T47D (cell line): ENCODE results near the gene MFSD2A.

ENCODE experiments used
- DNase-seq, 2 experiments: peaks; one replicate each; pipeline versions ENCODE4 v3.0.0 to v3.0.0-alpha.2; 2011 to 2012; ENCODE audit warnings: low read depth in 1 of 2, low spot score in 1 of 2
- JUND ChIP-seq: IDR thresholded peaks from 2 replicates; pipeline ENCODE4 v1.6.1; 2012; ENCODE audit warnings: low read depth
- in situ Hi-C: cut with HindIII; loops from 2 replicates; pipeline ENCODE4 v1.10.0; 2016; ENCODE audit warnings: low sequenced_read_pairs, low pct_unique_long_range_greater_than_20kb

The MFSD2A gene

DNA sequence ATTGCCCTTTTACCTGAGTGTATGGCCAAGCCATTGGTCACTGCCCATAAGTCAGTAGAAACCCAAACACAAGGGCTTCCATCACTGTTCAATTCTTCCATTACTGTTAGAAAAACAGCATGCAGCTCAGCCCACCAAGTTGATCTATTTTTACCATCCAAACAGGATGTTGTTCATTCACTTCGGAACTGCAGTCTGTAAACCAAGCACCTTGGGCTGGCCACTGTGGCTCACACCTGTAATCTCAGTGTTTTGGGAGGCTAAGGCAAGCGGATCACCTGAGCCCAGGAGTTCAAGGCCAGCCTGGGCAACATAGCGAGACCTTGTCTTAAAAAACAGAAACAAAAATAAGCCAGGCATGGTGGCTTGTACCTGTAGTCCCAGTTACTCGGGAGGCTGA is 8.7 kb upstream of the MFSD2A start:
- in situ Hi-C loops = no loop called here
- no peak for DNase-seq

DNA sequence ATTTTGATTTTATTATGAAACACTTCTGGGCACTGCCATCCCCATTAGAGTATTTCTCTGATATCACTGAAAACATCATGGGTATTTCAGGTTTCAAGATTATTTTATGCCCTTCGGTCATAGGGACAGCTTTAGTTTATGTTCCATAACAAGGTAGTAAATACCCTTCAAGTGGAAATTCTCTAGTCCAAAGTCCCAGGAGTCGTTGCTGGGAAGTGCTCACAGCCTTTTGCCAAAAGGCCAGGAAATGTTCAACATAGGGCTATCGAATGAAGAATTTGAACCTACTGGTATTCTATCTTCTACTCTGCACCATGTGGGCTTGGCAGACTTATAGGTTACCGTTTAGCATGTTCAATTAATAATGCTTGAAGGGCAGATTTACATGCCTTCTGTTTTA is 7.7 kb upstream of the MFSD2A start:
- DNase-seq = no peak

More for the DNA sequence above, 8.7 kb upstream of the MFSD2A start:
- TF ChIP-seq JUND = no peak

DNA sequence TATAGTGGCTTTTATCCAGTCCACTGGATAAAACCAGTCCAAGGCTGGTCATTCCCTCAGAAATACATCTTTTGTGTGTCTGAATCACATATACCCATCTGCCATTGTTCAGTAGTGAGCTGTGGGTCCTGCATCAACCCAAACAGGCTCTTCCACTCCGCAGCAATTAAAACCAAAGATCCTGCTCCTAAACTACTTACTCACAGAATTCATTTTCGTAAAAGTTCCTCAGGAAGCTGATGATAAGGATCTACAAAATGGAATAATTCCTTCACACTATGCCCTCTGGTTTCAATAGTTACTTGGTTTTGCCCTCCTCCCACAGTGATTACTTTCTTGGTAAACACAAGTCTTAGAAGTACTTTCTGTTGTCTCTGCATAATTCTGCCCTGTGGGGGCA is 5.1 kb upstream of the MFSD2A start:
- TF ChIP-seq JUND = no peak
- in situ Hi-C loops = no loop called here
- peak in 1 of 2 experiments; percentile 10 for DNase-seq

More for the DNA sequence above, 7.7 kb upstream of the MFSD2A start:
- no peak for TF ChIP-seq JUND
- in situ Hi-C loops = no loop called here

DNA sequence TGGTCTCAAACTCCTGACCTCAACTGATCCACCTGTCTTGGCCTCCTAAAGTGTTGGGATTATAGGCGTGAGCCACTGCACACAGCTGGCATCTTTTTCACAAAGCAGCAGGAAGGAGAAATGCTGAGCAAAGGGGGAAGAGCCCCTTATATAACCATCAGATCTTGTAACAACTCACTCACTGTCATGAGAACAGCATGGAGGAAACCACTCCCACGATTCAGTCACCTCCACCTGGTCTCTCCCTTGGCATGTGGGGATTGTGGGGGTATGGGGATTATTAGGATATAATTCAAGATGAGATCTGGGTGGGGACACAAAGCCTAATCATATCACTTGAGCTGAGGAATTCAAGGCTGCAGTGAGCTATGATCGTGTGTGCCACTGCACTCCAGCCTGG is 3.0 kb upstream of the MFSD2A start:
- in situ Hi-C loops = no loop called here
- DNase-seq = no peak

DNA sequence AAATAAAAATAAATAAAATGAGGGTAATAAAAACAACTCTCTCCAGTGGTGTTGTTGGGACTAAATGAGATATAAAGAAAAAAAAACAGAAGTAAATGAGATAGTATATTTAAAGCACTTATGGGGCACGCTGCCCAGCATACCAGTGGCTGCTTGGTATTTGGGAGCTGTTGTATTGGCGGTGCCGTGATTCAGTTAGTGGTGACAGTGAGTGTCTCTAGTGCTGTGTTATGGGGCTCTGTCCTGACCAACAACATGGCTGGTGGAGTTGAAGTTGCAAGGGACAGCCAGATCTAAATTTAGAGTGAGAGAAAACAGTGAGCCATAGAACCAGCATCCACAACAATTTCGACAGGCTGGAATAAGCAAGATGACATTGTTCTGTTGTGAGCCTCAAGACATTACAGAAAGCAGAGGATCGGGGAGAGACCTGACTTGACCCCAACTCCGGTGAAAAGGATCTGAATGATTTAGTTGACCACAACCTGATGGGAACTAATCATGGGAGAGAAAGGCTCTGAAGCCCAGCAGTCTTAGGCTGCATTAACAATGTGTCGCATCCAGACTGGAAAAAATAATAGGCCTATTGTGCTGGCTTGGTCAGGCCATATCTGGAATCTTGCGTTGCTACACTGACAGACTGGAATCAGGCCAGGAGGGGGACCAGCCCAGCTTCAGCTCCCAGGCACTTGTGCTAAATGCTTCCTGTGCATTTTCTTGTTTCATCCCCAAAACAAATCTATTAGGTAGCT is 2.4 kb upstream of the MFSD2A start:
- in situ Hi-C loops = no loop called here
- DNase-seq = no peak
- no peak for TF ChIP-seq JUND

More for the DNA sequence above, 3.0 kb upstream of the MFSD2A start:
- no peak for TF ChIP-seq JUND

DNA sequence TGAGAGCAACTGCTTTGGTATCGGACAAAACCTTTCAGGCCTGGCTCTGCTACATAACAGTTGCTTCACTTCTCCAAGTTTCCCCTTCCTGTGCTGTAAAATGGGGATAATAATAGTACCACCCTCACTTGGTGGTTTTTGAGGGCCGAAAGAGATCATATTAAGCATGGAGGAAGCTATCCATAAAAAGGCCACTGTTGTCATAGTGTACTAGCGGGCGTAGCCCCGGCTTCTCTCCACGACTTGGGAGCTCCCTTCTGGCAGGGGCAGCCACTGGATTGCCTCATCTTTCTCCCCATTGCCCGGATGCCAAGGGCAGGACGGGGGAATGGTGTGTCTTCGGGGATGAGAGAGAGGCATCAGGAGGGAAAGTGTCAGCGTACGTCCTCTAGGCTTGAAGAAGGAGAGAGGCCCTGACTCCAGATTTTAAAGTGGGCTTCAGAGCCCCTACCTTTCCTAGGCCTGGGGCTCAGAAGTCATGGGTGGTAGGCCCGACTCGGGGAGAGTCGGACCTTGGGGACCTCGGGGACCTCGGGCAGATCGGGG is 548 bp upstream of the MFSD2A start:
- TF ChIP-seq JUND = no peak
- no peak for DNase-seq
- in situ Hi-C loops = no loop called here

DNA sequence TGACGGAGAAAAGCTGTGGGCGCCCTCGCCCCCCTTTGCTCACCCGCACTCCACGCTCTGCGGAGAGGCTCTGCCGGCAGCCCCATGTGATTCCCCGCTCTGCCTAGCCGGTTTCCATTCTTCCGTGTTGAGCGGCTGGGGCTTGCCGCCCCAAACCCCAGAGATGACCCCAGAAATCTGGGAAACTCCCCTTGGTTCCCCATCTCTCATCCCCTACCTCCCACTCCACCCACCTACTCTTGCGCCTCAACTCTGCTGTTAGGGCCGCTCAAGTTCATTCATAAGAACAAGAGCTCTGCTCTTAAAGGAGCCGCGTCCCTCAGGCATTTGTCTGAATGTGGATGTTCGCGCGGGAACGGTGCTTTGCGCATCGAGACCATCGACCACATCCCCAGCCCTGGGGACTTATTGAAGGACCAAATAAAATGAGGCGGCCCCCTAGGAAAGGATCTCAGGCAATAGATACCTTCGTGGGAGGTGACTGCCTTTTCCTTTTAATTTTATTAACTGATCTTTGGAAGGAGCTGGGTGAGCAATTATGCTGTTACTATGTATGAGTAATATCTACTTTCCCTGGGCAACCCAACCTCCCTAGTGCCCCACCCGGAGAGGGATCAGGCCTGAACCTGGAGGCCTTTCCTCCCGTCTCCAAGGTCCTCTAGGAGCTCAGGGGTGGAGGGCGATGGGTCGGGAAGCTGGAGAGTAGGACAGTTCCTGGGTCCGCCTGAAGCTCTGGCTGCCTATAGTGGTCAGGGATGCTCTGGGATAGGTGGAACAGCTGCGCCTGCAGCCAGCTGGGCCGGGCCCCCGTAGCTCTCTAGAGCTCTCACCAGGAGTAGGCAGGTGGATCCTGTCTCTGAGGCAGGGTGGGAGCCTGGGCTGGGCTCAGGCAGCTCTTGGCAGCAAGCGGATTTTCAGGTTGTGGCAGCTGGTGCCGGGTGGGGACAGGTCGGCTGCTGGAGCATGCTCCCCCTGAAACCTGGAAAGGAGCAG is 898 bp downstream of the MFSD2A start:
- DNase-seq = peak; percentile 17 to 42
- in situ Hi-C loops = no loop called here
- no peak for TF ChIP-seq JUND

DNA sequence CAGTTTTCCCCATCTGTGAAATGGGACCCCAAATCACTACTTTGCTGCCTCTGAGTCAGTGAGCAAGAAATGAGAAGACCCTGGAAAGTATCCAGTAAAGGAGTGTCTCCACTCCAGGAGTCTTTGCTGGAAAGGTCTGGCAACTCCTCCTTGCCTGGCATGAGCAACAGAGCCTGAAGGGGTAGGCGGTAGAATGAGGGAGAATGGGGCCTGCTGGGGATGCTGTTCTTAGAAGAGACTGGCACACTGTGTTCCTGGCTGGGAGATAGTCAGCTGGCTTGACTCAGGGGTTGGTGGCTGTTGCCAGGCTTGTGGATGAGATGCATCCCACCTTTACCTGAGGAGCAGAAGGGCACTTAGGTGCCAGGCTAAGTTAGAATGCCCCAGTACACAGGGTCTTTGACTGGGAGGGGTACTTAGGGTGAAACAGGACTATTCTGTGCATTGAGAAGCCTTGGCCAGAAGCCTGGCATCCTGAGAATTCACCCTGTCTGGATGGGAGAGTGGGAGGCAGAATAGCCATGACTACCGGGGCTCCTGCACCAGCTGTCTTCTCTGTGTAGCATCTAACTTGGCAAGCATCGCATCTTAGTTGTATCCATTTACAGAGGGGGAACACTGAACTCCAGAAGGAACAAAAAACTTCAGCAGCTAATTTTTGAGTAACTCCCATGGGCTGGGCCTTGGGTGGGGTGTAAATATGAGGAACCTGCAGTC is 2.5 kb downstream of the MFSD2A start:
- no peak for TF ChIP-seq JUND
- in situ Hi-C loops = no loop called here

DNA sequence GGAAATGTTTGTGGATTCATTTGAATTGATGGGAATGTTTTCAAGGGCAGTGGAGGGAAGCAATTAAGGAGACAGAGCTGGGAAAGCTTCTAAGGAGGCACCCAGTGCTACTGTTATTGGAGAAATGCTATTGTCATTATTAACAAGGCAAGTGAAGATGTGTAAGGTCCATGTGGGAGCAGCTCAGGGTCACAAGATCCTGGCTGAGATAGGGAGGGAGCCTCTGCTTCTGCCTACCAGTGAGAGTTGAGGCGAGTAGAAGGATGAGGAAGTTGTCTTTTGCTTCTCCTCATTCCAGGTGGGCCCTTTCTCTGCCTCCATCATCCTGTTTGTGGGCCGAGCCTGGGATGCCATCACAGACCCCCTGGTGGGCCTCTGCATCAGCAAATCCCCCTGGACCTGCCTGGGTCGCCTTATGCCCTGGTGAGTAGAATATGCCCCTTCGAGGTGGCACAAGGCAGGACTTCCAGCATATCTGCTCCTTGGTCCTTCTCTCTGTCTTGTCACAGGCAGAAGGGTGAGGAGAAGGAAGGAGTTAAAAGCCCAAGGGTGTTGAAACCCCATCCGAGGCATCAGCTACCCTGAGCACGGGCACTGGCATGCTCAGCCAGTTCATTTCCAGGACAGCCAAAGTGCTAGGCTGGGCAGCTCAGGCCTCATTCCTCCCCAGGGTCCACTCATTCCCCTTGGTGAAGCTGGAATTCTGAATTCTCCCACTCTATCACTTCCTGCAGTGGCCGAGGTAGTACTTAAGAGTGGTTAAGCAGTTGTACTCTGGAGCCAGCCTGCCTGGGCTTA is 3.7 kb downstream of the MFSD2A start:
- in situ Hi-C loops = no loop called here
- no peak for TF ChIP-seq JUND
- DNase-seq = no peak

More for the DNA sequence above, 2.5 kb downstream of the MFSD2A start:
- DNase-seq = no peak

DNA sequence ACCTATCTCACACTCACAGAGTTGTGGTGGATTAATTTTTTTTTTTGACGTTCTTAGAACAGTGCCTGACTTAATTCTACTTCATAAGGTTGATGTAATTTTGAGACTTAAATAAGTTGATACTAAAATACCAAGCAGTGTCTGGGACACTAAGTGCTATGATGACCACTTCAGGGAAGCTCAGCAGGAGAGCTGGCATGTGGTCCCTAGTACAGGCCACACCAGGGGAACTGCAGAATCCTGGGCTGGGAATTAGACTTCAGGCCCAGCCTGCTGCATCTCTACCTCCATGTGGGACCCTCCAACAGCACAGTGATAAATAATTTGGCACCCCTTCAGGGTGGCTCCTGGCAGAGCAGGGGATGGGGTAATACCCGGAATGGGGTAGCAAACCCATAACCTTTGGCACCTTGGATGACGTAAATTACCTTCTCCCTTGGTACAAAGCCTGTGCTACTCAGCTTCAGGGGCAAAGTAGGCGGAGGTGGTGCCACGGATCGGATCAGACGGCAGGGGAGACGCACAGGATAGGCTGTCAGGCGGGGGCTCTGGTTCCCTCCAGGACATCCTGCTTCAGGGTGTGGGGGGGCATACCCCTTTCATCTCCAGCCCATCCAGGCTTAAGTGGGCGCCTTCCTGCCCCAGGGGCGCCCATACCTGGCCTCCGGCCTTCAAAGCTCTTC is 4.8 kb downstream of the MFSD2A start:
- no peak for DNase-seq
- in situ Hi-C loops = no loop called here
- no peak for TF ChIP-seq JUND

DNA sequence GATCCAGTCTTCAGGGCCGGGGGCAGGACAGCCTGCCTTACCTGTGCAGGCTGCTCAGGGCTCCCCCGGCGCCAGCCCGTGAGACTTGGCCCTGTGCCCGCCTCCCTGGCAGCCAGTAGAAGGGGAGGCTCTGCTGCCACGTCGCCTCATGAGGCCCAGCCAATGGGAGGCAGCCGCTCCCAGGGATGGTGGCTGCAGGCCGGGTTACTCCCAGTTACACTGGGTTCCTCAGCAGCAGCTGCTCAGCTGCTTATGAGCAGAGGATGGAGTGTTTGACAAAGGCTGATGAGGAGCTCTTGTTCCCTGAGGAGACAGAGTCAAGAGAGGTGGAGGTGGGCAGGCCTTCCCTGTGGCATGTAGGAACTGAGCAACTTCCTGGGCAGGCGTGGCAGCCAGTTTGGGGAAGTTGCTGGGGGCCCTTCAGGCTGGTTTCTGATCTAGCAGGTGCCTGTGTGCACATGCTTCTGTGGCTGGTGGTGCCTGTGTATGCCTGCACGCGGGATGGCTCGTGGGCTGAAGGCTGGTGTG is 5.5 kb downstream of the MFSD2A start:
- no peak for TF ChIP-seq JUND
- peak in 1 of 2 experiments; percentile 71 for DNase-seq
- in situ Hi-C loops = no loop called here
